A673 (cell line): ENCODE data around the gene IRS2. TPM values are rescaled to one million over a fixed set of nuclear protein-coding genes. Genes with fewer than 3 reads are reported as not detected.
A peak's percentile ranks its signal among the peaks of the same experiment; 100 is the strongest.

ENCODE experiments used
- BruUV-seq: library from RNA; stranded (reverse); fragments of 400-500 nt; replicated peaks from 2 replicates; lab custom pipeline; 2021; lab: Mats Ljungman, UMichigan
- CTCF ChIA-PET: fragments of 300-600 bp; sonication (Branson Sonifier 250); formaldehyde crosslinking; loops from one replicate; lab custom pipeline; 2022; ENCODE audit warnings: antibody characterized with exemption; lab: Charles Lee
- POLR2A ChIA-PET: fragments of 300-600 bp; sonication (Branson Sonifier 250); formaldehyde crosslinking; loops from one replicate; lab custom pipeline; 2022; ENCODE audit warnings: antibody characterized with exemption; ENCODE audit not compliant: low non-redundant PET; lab: Charles Lee
- DNase-seq: peaks from one replicate; pipeline ENCODE4 v3.0.0-alpha.2; 2015; ENCODE audit warnings: low spot score
- H3K27ac ChIP-seq: fragments of 200-600 bp; sonication (generic); 2 replicates; pipeline ENCODE4 v1.5.1; 2016; ENCODE audit warnings: mixed run types, low read depth, mild to moderate bottlenecking, mixed read lengths, antibody characterized with exemption, low read length; ENCODE audit not compliant: poor library complexity, severe bottlenecking
- H3K27me3 ChIP-seq: fragments of 200-600 bp; sonication (generic); replicated peaks from 2 replicates; pipeline ENCODE4 v1.6.1; 2017; ENCODE audit warnings: mixed run types, low read depth, mild to moderate bottlenecking, mixed read lengths, antibody characterized with exemption, low read length; ENCODE audit not compliant: insufficient read depth, poor library complexity
- H3K36me3 ChIP-seq: fragments of 200-600 bp; sonication (generic); 2 replicates; pipeline ENCODE4 v1.6.1; 2016; ENCODE audit warnings: mixed run types, mild to moderate bottlenecking, mixed read lengths, antibody characterized with exemption, low read length; ENCODE audit not compliant: insufficient read depth, poor library complexity, severe bottlenecking
- H3K4me1 ChIP-seq: fragments of 200-600 bp; sonication (generic); 2 replicates; pipeline ENCODE4 v1.6.1; 2017; ENCODE audit warnings: mixed run types, mild to moderate bottlenecking, mixed read lengths, antibody characterized with exemption, low read length; ENCODE audit not compliant: insufficient read depth, poor library complexity, severe bottlenecking
- H3K4me3 ChIP-seq: fragments of 200-600 bp; sonication (generic); 2 replicates; pipeline ENCODE4 v1.5.1; 2016; ENCODE audit warnings: low read depth, mixed run types, mild to moderate bottlenecking, mixed read lengths, low read length; ENCODE audit not compliant: poor library complexity, severe bottlenecking
- H3K9me3 ChIP-seq: fragments of 200-600 bp; sonication (generic); 2 replicates; pipeline ENCODE4 v1.6.1; 2016; ENCODE audit warnings: mixed run types, low read depth, mild to moderate bottlenecking, mixed read lengths, antibody characterized with exemption, low read length; ENCODE audit not compliant: poor library complexity, severe bottlenecking
- EZH2 ChIP-seq: fragments of 200-600 bp; sonication (generic); IDR thresholded peaks from 2 replicates; pipeline ENCODE4 v1.6.1; 2017; ENCODE audit warnings: borderline replicate concordance, low read depth, mild to moderate bottlenecking, mixed read lengths, antibody characterized with exemption, low read length; ENCODE audit not compliant: poor library complexity, severe bottlenecking
- intact Hi-C: fragments of 100-400 bp; cut with micrococcal nuclease; formaldehyde crosslinking; loops from one replicate; pipeline ENCODE4 v1.10.0; 2022; ENCODE audit not compliant: unreplicated experiment
- total RNA-seq: library from RNA; stranded (reverse); gene quantifications from 2 replicates; pipeline ENCODE4 v1.2.3, GENCODE V29; 2021
- TF ChIP-seq, protein P1 (sequence below): fragments of 300-800, 200-600 bp; sonication (generic); conservative IDR thresholded peaks from 2 replicates; pipeline ENCODE4 v1.5.1; 2017; ENCODE audit warnings: low read depth, mild to moderate bottlenecking, antibody characterized with exemption, low read length, moderate library complexity, mixed read lengths

The IRS2 gene
- total RNA-seq, 1 experiment from 2014 or later, result 135 TPM

DNA sequence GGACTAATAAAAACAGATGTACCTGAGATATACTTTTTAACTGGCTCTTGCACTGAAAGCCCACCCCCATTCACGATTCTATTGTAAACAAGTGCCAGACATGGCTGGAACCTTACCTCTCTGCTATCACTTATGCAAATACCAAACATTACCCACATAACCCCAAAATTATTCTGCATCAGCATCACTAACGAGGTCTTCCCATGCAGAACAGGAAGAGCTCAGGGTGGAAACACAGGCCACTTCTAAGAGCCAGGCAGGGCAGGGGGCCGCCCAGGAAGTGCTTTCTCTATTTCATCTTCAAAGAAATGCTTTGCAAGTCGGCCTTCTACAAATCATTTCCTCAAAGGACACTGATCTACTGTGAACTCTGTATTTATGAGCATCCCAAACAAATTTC lies 7.3 kb downstream of the IRS2 start:
- DNase-seq, result peak; percentile 65
- no peaks in the 10 kb centered on the region for H3K9me3 ChIP-seq
- ChIA-PET POLR2A (interaction anchor here (0.5 to 0.7 kb wide), 3 partner anchors 111 to 437 kb away, joined by 3 to 10 read pairs (median 4); no protein-coding TSS in a partner anchor), CTCF (no interaction called here)
- peak overlapping the region; percentile 97 for H3K27ac ChIP-seq
- TF ChIP-seq EZH2, result no peak
- TF ChIP-seq, protein P1, sequence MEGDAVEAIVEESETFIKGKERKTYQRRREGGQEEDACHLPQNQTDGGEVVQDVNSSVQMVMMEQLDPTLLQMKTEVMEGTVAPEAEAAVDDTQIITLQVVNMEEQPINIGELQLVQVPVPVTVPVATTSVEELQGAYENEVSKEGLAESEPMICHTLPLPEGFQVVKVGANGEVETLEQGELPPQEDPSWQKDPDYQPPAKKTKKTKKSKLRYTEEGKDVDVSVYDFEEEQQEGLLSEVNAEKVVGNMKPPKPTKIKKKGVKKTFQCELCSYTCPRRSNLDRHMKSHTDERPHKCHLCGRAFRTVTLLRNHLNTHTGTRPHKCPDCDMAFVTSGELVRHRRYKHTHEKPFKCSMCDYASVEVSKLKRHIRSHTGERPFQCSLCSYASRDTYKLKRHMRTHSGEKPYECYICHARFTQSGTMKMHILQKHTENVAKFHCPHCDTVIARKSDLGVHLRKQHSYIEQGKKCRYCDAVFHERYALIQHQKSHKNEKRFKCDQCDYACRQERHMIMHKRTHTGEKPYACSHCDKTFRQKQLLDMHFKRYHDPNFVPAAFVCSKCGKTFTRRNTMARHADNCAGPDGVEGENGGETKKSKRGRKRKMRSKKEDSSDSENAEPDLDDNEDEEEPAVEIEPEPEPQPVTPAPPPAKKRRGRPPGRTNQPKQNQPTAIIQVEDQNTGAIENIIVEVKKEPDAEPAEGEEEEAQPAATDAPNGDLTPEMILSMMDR, result no peak
- no peaks in the 10 kb centered on the region for H3K27me3 ChIP-seq
- no TSS peak for BruUV-seq
- H3K4me1 ChIP-seq, result peaks cover 26% of the 10 kb centered on the region
- H3K36me3 ChIP-seq, result peaks cover 99% of the 10 kb centered on the region
- intact Hi-C loops, result loop anchor here (5.0 kb wide), 4 partner anchors 112 to 1512 kb away; partner anchors contain the start of gene TNFSF13B
- peak overlapping the region; percentile 82 for H3K4me3 ChIP-seq

GRCh38 chr13:109778102-109778542 lies 8.3 kb downstream of the IRS2 start:
- H3K4me1 ChIP-seq, result peaks cover 35% of the 10 kb centered on the region
- TF ChIP-seq, protein P1, result no peak
- TF ChIP-seq EZH2, result no peak
- intact Hi-C loops, result loop anchor here (5.0 kb wide), 4 partner anchors 111 to 1511 kb away; partner anchors contain the start of gene TNFSF13B
- H3K4me3 ChIP-seq, result peak overlapping the region; percentile 82
- ChIA-PET POLR2A (no interaction called here), CTCF (no interaction called here)
- peak overlapping the region; percentile 97 for H3K27ac ChIP-seq
- no TSS peak for BruUV-seq
- no peaks in the 10 kb centered on the region for H3K27me3 ChIP-seq
- peaks cover 99% of the 10 kb centered on the region for H3K36me3 ChIP-seq
- no peaks in the 10 kb centered on the region for H3K9me3 ChIP-seq
- peak; percentile 60 for DNase-seq

GRCh38 chr13:109776575-109776974 lies 9.8 kb downstream of the IRS2 start:
- intact Hi-C loops, result loop anchor here (5.0 kb wide), 4 partner anchors 109 to 1509 kb away; partner anchors contain the start of gene TNFSF13B
- POLR2A ChIA-PET, result no interaction called here
- CTCF ChIA-PET, result no interaction called here
- Histone ChIP-seq H3K36me3 (peaks cover 98% of the 10 kb centered on the region), H3K4me3 (peak overlapping the region; percentile 82), H3K9me3 (no peaks in the 10 kb centered on the region), H3K27me3 (no peaks in the 10 kb centered on the region), H3K4me1 (peaks cover 49% of the 10 kb centered on the region), H3K27ac (peak overlapping the region; percentile 97)
- TF ChIP-seq, protein P1, result no peak
- TF ChIP-seq EZH2, result no peak
- no TSS peak for BruUV-seq
- DNase-seq, result no peak
